Measurements from ENCODE around the gene SIGLEC8.

DNA sequence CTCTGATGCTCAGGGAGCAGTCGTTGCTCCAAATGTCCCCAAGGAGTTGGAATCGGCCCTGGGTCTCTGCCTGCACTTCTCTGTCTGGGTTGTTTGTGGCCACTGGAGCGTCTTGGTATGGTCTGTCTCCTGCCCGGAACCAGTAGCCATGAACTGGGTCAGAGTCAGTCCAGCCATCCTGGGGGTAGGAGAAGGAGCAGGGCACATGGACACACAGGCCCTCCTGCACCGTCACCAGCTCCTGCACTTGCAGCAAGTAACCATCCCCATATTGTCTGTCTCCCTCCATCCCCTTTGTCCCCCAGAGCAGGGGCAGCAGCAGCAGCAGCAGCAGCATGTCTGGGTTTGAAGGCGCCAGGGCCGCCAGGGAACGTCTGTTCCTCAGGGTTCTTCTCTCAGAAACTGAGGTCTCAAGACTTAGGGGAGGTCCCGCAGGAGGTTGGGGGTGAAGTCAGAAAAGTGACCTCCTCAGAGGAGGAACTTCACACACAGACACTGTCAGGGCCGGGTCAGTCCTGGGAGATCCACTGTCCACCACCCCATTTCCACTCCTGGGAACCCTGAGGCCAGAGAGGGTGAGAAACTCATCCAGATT is at the start of gene SIGLEC8:
- TF ChIP-seq EZH2phosphoT487 (IDR thresholded peaks at IDR 0.05; ENCODE audit: insufficient read depth, low read depth) (no peak), EZH2 (IDR thresholded peaks at IDR 0.05; ENCODE audit: insufficient read depth, poor library complexity, severe bottlenecking) (no peak)
